CD4-positive, alpha-beta memory T cell (primary cell): ENCODE data around the gene GBX1. TPM values are rescaled to one million over a fixed set of nuclear protein-coding genes. Genes with fewer than 3 reads are reported as not detected.

ENCODE experiments used
- CTCF ChIA-PET: fragments of 350-600 bp; sonication (Branson Sonifier 250); formaldehyde crosslinking; loops from one replicate; lab custom pipeline; 2021; ENCODE audit warnings: inconsistent platforms; ENCODE audit not compliant: partially characterized antibody; lab: Charles Lee
- POLR2A ChIA-PET: fragments of 350-600 bp; sonication (Branson Sonifier 250); formaldehyde crosslinking; loops from one replicate; lab custom pipeline; 2021; ENCODE audit not compliant: partially characterized antibody; lab: Charles Lee
- DNase-seq, 5 donors: peaks; one replicate each; pipeline versions ENCODE4 v3.0.0 to v3.0.0-alpha.2; 2020 to 2022; ENCODE audit warnings: mixed read lengths in 1 of 5
- H3K27ac ChIP-seq: one replicate; pipeline ENCODE4 v1.7.0; 2013; ENCODE audit warnings: low read depth, low read length
- H3K27me3 ChIP-seq: 2 replicates; pipeline ENCODE4 v1.7.0; 2013; ENCODE audit warnings: mild to moderate bottlenecking, low read length, moderate library complexity; ENCODE audit not compliant: insufficient read depth
- H3K36me3 ChIP-seq: 2 replicates; pipeline ENCODE4 v1.7.0; 2013; ENCODE audit warnings: mild to moderate bottlenecking, low read length, moderate library complexity; ENCODE audit not compliant: insufficient read depth
- H3K4me1 ChIP-seq: 2 replicates; pipeline ENCODE4 v1.7.0; 2013; ENCODE audit warnings: mild to moderate bottlenecking, low read length, moderate library complexity; ENCODE audit not compliant: insufficient read depth
- H3K4me3 ChIP-seq, 2 donors: one replicate each; pipeline ENCODE4 v1.7.0; 2013; ENCODE audit warnings: low read length in 2 of 2, mild to moderate bottlenecking in 1 of 2
- H3K9me3 ChIP-seq, 2 donors: one replicate each; pipeline ENCODE4 v1.7.0; 2013; ENCODE audit warnings: low read length in 2 of 2, control low read depth in 1 of 2; ENCODE audit not compliant: control insufficient read depth in 1 of 2
- H3K27ac Mint-ChIP-seq, 7 donors: one replicate each; pipeline ENCODE4 v1.8.0; 2020 to 2021; ENCODE audit warnings: mixed read lengths in 7 of 7, mild to moderate bottlenecking in 6 of 7, inconsistent platforms in 3 of 7, moderate library complexity in 3 of 7
- H3K27me3 Mint-ChIP-seq, 2 donors: one replicate each; pipeline ENCODE4 v1.8.0; 2020 to 2021; ENCODE audit warnings: mixed read lengths in 2 of 2
- H3K36me3 Mint-ChIP-seq, 2 donors: one replicate each; pipeline ENCODE4 v1.8.0; 2020 to 2021; ENCODE audit warnings: mixed read lengths in 2 of 2, inconsistent platforms in 1 of 2, mild to moderate bottlenecking in 1 of 2
- H3K4me1 Mint-ChIP-seq, 4 donors: one replicate each; pipeline ENCODE4 v1.8.0; 2020 to 2021; ENCODE audit warnings: mixed read lengths in 4 of 4, mild to moderate bottlenecking in 1 of 4
- H3K4me3 Mint-ChIP-seq, 8 donors: one replicate each; pipeline ENCODE4 v1.8.0; 2020 to 2021; ENCODE audit warnings: mixed read lengths in 8 of 8, mild to moderate bottlenecking in 7 of 8, moderate library complexity in 6 of 8, inconsistent platforms in 3 of 8
- H3K9me3 Mint-ChIP-seq, 8 donors: one replicate each; pipeline ENCODE4 v1.8.0; 2020 to 2021; ENCODE audit warnings: mixed read lengths in 8 of 8, mild to moderate bottlenecking in 5 of 8, inconsistent platforms in 3 of 8, moderate library complexity in 1 of 8
- intact Hi-C: fragments of 100-400 bp; cut with micrococcal nuclease; formaldehyde crosslinking; loops from one replicate; pipeline ENCODE4 v1.15.1; 2023
- polyA plus RNA-seq, 2 donors: library from polyadenylated mRNA; unstranded; fragments of 300-500 nt; fragmentation: Illumina TruSeq; gene quantifications; one replicate each; pipeline ENCODE4 v1.2.3, GENCODE V29; 2021
- total RNA-seq, 2 experiments: library from RNA; stranded (reverse); gene quantifications; one replicate each; pipeline ENCODE4 v1.2.3, GENCODE V29; 2021

The GBX1 gene
- total and polyA plus RNA-seq, 4 experiments from 2014 or later: not detected

DNA sequence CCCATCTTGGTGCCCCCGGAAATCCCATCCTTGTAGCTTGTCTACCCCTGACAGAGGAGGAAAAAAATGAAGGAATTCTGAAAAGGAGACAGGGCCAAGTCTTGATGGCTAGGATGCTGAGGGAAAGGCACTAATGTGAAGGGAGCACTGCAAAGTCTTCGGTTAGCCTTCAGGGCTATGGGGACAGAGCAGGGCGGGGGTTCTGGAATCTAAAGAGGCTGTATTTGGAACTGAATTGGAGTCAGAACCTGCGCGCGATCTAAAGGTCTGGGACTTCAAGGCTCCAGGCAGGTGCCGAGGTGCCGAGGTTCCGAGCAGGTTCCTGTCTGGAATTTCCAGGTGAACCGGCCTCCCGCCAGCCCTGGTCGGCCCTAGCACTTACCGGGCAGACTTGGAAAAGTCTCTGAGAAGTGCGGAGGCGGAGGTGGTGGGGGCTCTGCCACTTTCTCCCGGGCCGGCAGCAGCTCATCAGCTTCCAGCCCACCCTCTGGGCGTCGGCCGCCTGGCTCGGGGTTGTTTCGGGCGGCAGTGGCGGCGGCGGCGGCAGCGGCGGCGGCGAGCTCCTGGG is 781 bp downstream of the GBX1 start:
- peaks cover 4 to 14% (median 9%) of the 10 kb centered on the region in 4 donors for H3K4me1 Mint-ChIP-seq
- intact Hi-C loops: no loop called here
- H3K27me3 Mint-ChIP-seq: peaks cover 17 to 28% of the 10 kb centered on the region in 2 donors
- no peak for DNase-seq
- Histone ChIP-seq H3K4me3 (no peak overlapping the region), H3K27me3 (peaks cover 33% of the 10 kb centered on the region), H3K9me3 (no peaks in the 10 kb centered on the region), H3K36me3 (no peaks in the 10 kb centered on the region), H3K27ac (no peak overlapping the region), H3K4me1 (peaks cover 6% of the 10 kb centered on the region)
- ChIA-PET POLR2A (interaction anchor here (1.1 kb wide), 1 partner anchor 9 kb away, joined by 3 read pairs; no protein-coding TSS in a partner anchor), CTCF (interaction anchor here (1.1 to 3.9 kb wide), 5 partner anchors 13 to 77 kb away, joined by 3 to 20 read pairs (median 10); no protein-coding TSS in a partner anchor)
- H3K36me3 Mint-ChIP-seq: no peaks in the 10 kb centered on the region
- peaks cover 0 to 2% (median 0%) of the 10 kb centered on the region in 8 donors for H3K9me3 Mint-ChIP-seq
- no peak overlapping the region for H3K27ac Mint-ChIP-seq
- H3K4me3 Mint-ChIP-seq: peak overlapping the region; percentile 39 to 73 (median 63)

DNA sequence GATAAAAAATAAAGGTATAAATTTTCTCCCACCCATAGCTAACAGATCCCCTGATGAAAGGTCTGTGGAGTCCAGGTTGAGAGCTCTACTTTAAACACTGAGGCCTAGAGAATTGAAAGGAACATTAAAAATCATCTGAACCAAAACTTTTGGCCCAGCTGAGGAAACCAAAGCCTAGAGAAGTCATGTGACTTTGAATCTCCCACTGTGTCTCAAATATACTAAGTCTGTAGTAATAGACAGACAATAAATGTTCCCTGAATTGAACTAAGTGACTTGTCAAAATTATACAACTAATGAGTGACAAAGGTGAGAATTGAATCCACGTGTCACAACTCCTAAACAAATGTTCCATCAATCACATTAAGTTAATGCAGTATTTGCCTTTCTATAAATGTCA is 5.7 kb downstream of the GBX1 start:
- Mint-ChIP-seq H3K9me3 (no peaks in the 10 kb centered on the region), H3K4me3 (no peak overlapping the region), H3K36me3 (no peaks in the 10 kb centered on the region), H3K4me1 (peaks cover 0 to 6% (median 2%) of the 10 kb centered on the region in 4 donors), H3K27ac (no peak overlapping the region), H3K27me3 (peaks cover 11 to 13% of the 10 kb centered on the region in 2 donors)
- Histone ChIP-seq H3K9me3 (no peaks in the 10 kb centered on the region), H3K36me3 (no peaks in the 10 kb centered on the region), H3K27me3 (peaks cover 22% of the 10 kb centered on the region), H3K27ac (no peak overlapping the region), H3K4me3 (no peak overlapping the region), H3K4me1 (peaks cover 4% of the 10 kb centered on the region)
- POLR2A ChIA-PET: no interaction called here
- intact Hi-C loops: no loop called here
- no peak for DNase-seq
- CTCF ChIA-PET: interaction anchor here (1.3 kb wide), 2 partner anchors 15 to 38 kb away, joined by 3 read pairs; no protein-coding TSS in a partner anchor

DNA sequence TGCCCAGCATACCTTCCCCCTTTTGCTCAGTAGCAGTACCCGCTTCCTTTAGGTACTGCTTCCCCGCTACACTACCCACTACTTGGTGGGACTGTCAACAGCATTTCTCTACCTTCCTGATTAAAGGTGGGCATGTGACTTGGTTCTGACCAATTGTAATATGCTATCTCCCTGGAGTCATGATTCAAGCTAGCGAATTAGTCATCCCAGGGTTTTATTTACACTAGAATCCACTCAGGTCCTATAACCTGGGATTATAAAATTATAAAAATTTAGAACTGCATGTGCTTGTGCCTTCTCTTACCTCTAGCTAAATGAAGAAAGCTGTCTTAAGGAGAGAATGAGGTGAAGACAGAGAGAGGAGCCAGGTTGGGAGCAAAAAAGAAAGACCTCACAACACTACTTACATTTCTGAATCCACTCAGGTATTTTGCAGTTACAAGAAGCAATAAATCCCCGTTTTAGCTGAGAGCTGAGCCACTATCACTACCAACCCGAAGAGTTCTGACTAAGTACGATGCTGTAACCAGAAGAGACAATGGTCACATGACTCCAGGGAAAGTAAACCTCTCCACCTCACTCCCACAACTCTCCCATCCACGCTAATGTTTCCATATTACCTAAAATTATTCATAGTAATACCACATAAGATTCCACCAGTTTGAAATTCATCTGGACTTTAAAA is 9.7 kb downstream of the GBX1 start:
- ChIA-PET CTCF (interaction anchor here (0.7 to 2.2 kb wide), 3 partner anchors 10 to 34 kb away, joined by 3 to 7 read pairs (median 3); partner anchors contain the start of gene GBX1), POLR2A (interaction anchor here (0.8 kb wide), 1 partner anchor 9 kb away, joined by 3 read pairs; no protein-coding TSS in a partner anchor)
- no peaks in the 10 kb centered on the region for H3K9me3 Mint-ChIP-seq
- no peak overlapping the region for H3K27ac ChIP-seq
- H3K4me3 ChIP-seq: no peak overlapping the region
- no peaks in the 10 kb centered on the region for H3K36me3 ChIP-seq
- peaks cover 11% of the 10 kb centered on the region for H3K27me3 ChIP-seq
- no peaks in the 10 kb centered on the region for H3K36me3 Mint-ChIP-seq
- intact Hi-C loops: no loop called here
- no peak overlapping the region for H3K4me3 Mint-ChIP-seq
- no peaks in the 10 kb centered on the region for H3K9me3 ChIP-seq
- H3K4me1 Mint-ChIP-seq: no peaks in the 10 kb centered on the region
- no peak for DNase-seq
- H3K27ac Mint-ChIP-seq: no peak overlapping the region
- H3K27me3 Mint-ChIP-seq: peaks cover 16 to 19% of the 10 kb centered on the region in 2 donors
- no peaks in the 10 kb centered on the region for H3K4me1 ChIP-seq

DNA sequence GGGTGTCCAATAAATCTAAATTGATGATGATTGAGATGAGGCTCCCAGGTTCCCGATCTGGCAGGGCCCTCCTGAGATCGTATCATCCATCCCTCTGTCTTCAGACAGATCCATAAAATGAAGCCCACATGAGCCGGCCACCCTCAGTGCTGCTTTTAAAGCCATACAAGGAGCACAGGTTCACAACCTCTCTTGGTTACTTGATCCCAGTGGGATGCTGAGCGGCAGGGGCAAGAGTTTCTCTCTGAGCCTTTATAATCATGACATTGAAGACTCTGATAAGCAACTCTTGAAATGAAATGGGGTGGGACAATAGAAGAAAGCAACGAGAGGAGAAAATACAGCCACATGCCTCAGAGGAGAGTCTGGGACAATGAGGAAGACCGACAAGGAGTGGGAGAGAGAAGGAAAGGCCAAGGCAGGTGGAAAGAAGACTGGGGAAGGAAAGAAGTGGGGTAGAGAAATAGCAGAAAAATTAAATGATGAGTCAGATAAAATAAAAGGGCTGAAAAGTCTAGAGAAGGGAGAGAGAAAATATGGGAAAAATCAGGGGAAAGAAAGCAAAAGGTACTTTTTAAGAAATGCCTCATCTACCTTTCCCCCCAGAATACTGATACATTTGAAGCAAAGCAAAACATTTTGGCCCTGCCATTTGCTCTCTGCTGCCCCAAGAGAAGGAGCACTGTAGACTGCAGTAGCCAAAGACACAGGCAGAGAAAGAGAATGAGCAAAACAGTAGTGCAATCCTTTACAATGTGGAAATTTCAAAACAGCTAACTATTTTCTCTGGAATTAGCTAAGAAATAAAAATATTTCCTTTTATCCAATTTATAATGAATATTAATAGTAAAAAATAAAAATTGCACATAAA is 14.6 kb downstream of the GBX1 start:
- intact Hi-C loops: no loop called here
- CTCF ChIA-PET: no interaction called here
- H3K27me3 Mint-ChIP-seq: peaks cover 11 to 22% of the 10 kb centered on the region in 2 donors

DNA sequence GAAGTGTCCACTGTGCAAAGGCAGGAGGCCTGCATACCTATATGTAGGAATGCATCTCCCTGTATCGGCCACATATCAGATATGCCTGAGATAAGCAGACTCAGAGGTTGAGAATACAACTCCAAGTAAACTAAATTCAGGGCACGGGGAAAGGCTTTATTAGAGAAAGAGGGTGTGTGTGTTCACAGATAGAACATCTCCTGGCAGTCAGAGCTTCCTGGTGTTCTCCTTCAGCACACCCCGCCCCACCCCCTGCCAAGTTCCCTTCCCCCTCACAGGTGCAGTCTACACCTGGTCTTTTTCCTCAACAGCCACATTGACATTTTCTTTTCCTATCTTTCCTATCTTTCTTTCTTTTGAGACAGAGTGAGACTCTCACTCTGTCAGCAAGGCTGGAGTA is 17.1 kb downstream of the GBX1 start:
- CTCF ChIA-PET: interaction anchor here (1.5 kb wide), 1 partner anchor 21 kb away, joined by 3 read pairs; no protein-coding TSS in a partner anchor
- Histone ChIP-seq H3K36me3 (no peaks in the 10 kb centered on the region), H3K4me1 (no peaks in the 10 kb centered on the region), H3K27me3 (peaks cover 6% of the 10 kb centered on the region), H3K9me3 (no peaks in the 10 kb centered on the region), H3K4me3 (no peak overlapping the region), H3K27ac (no peak overlapping the region)
- Mint-ChIP-seq H3K27me3 (peaks cover 6 to 11% of the 10 kb centered on the region in 2 donors), H3K36me3 (no peaks in the 10 kb centered on the region), H3K4me3 (no peak overlapping the region), H3K27ac (no peak overlapping the region), H3K4me1 (no peaks in the 10 kb centered on the region), H3K9me3 (no peaks in the 10 kb centered on the region)
- no peak for DNase-seq
- POLR2A ChIA-PET: no interaction called here
- intact Hi-C loops: no loop called here

More for the DNA sequence above, 14.6 kb downstream of the GBX1 start:
- Histone ChIP-seq H3K27me3 (peaks cover 8% of the 10 kb centered on the region), H3K9me3 (no peaks in the 10 kb centered on the region), H3K4me3 (no peak overlapping the region), H3K27ac (no peak overlapping the region), H3K36me3 (no peaks in the 10 kb centered on the region), H3K4me1 (no peaks in the 10 kb centered on the region)
- Mint-ChIP-seq H3K4me1 (no peaks in the 10 kb centered on the region), H3K27ac (no peak overlapping the region), H3K9me3 (no peaks in the 10 kb centered on the region), H3K4me3 (no peak overlapping the region), H3K36me3 (no peaks in the 10 kb centered on the region)
- DNase-seq: no peak
- POLR2A ChIA-PET: no interaction called here

DNA sequence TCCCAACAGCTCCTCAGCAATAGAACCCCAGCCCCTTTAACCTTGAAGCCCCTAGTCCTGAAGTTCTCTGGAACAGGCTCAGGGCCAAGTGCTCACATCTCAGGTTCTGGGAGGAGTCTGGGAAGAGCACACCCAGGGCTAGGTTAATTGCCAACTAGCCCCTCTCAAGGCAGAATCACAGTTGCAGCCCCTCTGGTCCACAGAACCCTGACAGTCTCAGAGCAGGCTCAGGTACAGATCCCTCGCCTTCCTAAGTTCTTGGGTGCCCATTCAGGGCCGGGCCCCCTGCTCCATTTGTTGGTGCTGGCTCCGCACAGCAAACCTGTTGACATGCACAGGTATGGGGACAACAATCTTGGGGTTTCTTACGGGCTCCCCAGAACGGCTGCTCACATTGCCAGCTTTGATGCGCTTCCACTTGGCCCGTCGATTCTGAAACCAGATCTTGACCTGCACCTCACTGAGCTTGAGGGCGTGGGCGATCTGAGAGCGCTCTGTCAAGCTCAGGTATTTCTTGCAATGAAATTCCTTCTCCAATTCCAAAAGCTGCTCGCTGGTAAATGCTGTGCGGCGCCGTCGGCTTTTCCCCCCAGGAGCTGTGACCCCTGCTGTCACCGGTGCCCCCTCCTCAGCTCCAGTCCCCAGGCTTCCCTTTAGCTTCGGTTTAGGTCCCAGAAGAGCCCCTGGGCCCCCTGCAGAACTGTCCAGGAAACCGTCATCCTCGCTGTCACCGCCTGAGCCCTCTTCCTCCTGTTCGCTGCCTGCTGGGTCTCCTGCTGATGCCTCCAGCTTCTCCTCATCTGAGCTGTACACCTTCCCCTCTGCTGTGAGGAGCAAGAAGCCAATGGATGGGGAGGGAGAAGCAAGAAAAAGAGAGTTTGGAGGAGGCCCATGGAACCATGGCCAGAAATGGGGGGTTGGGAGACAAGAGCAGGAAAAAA is 18.9 kb downstream of the GBX1 start:
- Histone ChIP-seq H3K36me3 (no peaks in the 10 kb centered on the region), H3K4me3 (no peak overlapping the region), H3K27ac (no peak overlapping the region), H3K27me3 (no peaks in the 10 kb centered on the region), H3K9me3 (no peaks in the 10 kb centered on the region), H3K4me1 (no peaks in the 10 kb centered on the region)
- ChIA-PET CTCF (interaction anchor here (0.8 to 1.6 kb wide), 3 partner anchors 19 to 24 kb away, joined by 3 to 4 read pairs (median 3); partner anchors contain the start of gene GBX1), POLR2A (interaction anchor here (0.6 kb wide), 1 partner anchor 80 kb away, joined by 4 read pairs; no protein-coding TSS in a partner anchor)
- H3K27me3 Mint-ChIP-seq: peaks cover 1 to 7% of the 10 kb centered on the region in 2 donors
- no peaks in the 10 kb centered on the region for H3K9me3 Mint-ChIP-seq
- no peak overlapping the region for H3K4me3 Mint-ChIP-seq
- H3K27ac Mint-ChIP-seq: peak overlapping the region in 1 of 7 donors; percentile 40
- DNase-seq: no peak
- H3K36me3 Mint-ChIP-seq: peaks cover 7 to 9% of the 10 kb centered on the region in 2 donors
- intact Hi-C loops: no loop called here
- H3K4me1 Mint-ChIP-seq: no peaks in the 10 kb centered on the region
